ENCODE measurements around the gene TEX2.

GRCh38 chr17:64213995-64214811 lies 48.9 kb downstream of the TEX2 start:
- TF ChIP-seq, protein P1, sequence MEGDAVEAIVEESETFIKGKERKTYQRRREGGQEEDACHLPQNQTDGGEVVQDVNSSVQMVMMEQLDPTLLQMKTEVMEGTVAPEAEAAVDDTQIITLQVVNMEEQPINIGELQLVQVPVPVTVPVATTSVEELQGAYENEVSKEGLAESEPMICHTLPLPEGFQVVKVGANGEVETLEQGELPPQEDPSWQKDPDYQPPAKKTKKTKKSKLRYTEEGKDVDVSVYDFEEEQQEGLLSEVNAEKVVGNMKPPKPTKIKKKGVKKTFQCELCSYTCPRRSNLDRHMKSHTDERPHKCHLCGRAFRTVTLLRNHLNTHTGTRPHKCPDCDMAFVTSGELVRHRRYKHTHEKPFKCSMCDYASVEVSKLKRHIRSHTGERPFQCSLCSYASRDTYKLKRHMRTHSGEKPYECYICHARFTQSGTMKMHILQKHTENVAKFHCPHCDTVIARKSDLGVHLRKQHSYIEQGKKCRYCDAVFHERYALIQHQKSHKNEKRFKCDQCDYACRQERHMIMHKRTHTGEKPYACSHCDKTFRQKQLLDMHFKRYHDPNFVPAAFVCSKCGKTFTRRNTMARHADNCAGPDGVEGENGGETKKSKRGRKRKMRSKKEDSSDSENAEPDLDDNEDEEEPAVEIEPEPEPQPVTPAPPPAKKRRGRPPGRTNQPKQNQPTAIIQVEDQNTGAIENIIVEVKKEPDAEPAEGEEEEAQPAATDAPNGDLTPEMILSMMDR (IDR thresholded peaks at IDR 0.05): no peak
- no peak for TF ChIP-seq POLR2A (IDR thresholded peaks at IDR 0.05)
